ENCODE results near the gene SUN5.

DNA sequence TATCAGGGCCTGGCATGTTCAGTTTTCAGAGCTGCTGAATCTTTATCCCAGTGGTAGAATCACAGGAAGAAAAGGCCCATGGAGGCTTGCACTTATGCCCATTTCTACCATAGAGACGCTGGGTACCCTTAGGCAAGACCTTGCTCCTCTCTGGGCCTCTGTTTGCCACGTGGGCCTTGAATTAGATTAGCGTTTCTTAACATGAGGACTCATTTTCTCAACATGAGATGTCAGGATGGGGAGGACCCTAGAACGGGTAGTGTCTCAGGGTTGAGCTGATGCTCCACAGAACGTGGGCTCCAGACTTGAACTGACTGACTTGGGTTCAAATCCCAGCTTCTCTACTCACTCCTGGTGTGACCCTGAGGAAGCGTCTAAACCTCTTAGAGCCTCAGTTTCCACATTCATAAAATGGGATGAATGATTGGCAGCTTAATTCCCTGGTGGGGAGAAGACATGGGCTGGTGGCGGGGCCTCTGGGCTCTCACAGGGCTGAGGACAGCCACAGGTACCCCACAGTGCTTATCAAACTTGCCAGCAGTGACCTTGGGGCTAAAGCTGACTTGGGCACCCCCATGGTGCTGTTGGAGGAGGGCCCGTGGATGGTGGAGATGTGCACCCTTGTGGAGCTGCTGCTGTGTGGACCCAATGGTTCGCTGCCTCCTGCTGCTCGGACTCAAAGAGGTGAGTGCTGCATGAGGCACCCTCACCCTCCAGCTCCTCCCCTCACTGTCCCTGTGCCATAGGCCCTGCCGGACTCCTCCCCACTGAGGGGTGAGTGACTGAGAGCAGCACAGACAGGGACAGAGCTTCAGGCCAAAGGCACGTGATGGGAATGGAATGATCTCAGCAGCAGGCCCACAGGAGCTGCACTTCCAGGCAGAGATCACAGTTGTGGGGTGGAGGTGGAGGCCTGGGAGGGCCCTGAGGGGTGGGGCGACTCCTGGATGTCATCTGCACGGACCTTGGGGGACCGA is 28.2 kb downstream of the SUN5 start:
- TF ChIP-seq POLR2A (IDR thresholded peaks at IDR 0.05; ENCODE audit: low read length) (no peak), GATA1 (IDR thresholded peaks at IDR 0.05; ENCODE audit: low read depth, low read length) (no peak)

All from erythroblast (primary cell).